Activated CD4-positive, CD25-positive, alpha-beta regulatory T cell treated with anti-CD3 and anti-CD28 coated beads, Interleukin-2, amount 50 U/mL, for 24 hours (primary cell): Measurements from ENCODE around the gene GPR4.
A peak's percentile ranks its signal among the peaks of the same experiment; 100 is the strongest.
"Not testable (repeated sequence)": the region's sequence is repeated elsewhere in the genome, so short reads cannot be mapped to it uniquely, and the experiment has no call there.

ENCODE experiments used
- ATAC-seq, 2 donors: fragments of 150-1000 bp; cut with Tn5 transposase; one replicate each; pipeline ENCODE4 v1.10.0; 2021; ENCODE audit warnings: mild to moderate bottlenecking in 1 of 2, moderate library complexity in 1 of 2

The GPR4 gene

DNA sequence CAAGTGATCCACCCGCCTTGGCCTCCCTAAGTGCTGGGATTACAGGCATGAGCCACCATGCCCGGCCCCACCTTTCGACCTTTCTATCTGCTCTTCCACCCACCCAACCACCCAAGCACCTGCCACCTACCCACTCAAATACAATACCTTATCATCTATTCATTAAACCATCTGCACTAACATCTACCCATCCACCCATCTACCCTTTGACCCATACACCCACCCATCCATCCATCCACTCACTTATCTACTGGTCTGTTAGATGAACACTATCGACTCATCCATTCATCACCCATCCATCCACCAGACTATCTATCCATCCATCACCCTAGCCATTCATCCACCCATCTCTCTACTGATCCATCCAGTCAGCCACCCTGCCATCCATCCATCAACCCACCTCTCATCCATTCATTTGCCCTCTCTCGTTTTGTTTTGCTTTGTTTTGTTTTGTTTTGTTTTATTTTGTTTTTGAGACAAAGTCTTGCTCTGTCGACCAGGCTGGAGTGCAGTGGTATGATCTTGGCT is 20.0 kb upstream of the GPR4 start:
- no peak for ATAC-seq

DNA sequence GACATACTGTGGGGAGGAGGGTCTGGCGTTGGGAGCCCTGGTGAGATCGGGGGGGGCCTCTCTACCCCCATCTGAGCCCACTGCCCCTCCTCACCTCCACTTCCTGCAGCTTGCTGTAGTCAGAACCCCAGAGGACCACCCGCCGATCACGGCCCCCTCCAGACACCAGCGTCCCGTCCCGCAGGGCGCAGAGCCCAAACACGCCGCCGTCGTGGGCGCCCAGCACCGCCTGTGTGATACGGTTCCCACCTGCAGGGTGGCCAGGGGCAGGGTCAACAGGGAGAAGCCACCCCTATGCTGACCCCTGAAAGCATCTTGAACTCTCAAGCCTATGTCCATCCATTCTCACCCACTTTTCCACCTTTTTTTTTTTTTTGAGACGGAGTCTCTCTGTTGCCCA is 19.4 kb upstream of the GPR4 start:
- no peak for ATAC-seq

DNA sequence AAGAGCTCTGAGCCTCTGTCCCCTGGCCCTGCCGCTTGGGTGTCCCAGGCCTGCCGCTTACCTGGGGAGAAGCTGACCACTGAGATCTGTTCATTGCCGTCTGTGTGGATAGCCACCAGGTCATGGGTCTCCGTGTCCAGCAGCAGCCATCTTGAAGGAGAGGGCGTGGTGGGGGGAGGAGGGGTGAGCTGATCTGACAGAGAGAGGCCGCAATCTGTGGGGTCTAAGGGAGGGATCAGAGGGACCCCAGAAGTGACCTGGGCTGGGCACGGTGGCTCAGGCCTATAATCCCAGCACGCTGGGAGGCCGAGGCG is 14.6 kb upstream of the GPR4 start:
- ATAC-seq, result no peak

DNA sequence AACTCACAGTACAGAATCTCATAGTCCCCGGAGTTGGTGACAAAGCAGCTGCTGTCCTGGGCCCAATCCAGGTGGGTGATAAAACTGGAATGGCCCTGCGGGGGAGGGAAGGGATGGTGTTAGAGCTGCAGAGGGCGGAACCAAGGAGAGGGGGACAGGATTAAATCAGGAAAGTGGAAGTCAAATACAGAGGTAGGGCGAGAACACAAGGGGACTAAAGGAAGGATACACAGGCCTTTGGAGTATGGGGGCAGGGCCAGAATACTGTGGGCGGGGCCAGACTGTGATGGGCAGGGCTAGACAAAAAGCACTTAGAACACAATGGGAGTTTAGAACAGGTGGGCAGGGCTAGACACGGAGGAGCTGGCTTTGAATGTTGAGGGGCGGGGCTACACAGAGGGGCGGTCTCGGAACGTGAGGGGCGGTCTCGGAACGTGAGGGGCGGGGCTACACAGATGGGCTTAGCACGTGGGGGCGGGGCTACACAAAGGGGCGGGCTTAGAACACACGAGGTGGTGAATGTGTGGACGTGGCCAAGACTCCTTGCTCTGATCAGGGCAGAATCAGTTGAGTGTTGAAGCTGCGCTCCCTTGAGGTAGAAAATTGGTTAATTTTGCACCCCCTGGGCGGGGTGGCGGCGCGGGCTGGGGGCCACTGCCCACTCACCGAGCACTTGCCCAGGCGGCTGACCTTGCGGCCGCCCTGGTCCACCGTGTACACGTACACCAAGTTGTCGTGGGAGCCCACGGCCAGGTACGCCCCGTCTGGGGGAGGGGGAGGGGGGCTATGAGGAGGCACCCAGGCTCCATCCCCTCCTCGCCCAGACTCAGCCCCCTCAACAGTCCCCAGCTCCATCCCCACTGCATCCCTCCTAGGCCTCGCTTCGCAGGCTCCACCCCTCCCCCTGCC is 14.0 kb upstream of the GPR4 start:
- ATAC-seq, result peak; percentile 63 to 70

DNA sequence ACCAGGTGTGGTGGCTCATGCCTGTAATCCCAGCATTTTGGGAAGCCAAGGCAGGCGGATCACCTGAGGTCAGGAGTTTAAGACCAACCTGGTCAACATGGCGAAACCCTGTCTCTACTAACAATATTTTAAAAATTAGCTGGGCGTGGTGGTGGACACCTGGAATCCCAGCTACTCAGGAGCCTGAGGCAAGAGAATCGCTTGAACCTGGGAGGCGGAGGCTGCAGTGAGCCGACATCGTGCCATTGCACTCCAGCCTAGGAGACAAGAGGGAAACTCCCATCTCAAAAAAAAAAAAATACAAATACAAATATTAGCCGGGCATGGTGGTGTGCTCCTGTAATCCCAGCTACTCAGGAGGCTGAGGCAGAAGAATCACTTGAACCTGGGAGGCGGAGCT is 13.0 kb upstream of the GPR4 start:
- not testable (repeated sequence) for ATAC-seq

DNA sequence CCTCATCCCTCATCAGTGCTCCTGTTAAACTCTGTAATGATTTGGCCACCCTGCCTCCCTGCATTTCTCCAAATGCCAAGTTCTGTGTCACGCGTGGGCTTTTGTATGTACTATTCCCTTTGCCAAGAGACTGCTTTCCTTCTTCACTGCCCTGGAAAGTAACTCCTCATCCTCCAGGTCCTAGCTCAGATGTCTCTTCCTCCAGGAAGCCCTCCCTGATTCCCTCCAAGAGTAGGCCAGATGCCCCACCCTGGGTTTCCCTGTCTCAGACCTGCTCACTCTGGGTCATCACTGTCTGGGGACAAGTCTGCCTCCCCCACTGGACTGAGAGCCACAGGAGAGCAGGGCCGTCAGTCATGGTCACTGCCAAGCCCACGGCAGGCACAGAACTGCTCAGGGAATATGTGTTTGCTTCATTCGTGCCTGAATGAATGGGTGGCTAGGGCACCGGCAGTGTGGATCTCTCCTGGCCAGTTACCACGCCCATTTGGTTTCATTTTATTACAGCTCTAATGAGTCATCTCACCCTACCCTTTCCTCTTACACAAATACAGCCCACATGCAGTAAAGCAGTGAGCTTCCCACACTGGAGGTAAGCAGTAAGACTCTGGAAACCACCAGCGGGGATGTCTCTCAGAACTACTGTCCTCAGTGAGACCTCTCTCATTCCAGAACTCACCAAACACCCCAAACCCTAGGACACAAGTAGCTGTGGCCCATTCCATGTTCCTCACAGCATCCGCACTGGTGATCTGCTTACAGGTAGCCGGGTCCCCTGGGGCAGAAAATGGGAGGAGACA is 12.1 kb upstream of the GPR4 start:
- ATAC-seq, result peak; percentile 92

DNA sequence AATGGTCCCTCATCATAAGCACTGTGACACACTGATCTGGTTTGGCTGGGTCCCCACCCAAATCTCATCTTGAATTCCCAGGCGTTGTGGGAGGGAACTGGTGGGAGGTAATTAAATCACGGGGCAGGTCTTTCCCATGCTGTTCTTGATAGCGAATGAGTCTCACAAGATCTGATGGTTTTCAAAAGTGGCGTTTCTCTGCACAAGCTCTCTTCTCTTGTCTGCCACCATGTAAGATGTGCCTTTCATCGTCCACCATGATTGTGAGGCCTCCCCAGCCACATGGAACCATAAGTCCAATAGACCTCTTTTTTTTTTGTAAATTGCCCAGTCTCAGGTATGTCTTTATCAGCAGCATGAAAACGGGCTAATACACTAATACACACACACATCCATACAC is 6.9 kb upstream of the GPR4 start:
- ATAC-seq, result no peak

DNA sequence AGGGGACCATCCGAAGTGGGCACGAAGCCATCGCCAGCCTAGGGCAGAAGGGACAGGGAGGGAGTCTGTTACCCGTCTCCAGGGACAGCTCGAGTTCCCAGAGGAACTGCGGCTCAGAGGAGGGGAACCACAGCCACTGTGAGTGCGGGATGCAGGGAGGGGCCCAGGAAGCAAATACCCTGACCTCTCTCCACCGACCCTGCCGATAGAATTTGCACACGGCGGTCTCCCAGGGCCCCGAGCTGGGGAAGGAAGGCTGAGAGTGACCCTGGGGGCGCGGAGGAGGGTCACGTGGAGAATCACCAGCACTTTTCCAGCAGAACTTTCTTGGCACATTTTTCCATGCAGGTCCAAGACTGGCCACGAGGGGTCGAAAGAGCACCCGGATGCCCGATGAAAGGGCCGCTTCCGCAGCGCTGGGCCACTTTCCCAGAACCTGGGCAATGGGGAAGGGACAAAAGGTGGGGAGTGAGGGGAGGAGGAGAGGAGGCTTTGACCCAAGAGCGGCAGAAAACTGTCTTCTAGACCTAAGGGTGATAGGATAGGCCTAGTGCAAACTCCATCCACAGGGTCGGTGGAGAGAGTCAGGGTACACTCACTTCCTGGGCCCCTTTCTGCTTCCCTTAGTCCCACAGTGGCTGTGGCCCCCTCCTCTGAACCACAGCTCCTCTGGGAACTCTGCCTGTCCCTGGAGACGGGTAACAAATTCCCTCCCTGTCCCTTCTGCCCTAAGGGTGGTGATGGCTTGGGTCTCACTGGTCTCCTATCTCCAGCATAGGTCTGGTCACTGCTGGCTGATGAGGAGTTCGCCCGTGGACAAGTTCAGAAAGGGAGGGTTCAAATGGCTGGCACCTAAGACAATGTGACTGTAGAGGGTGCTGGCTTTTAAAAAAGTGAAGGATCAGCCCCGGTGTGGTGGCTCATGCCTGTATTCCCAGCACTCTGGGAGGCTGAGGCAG is 5.3 kb upstream of the GPR4 start:
- ATAC-seq, result peak; percentile 25 to 27

DNA sequence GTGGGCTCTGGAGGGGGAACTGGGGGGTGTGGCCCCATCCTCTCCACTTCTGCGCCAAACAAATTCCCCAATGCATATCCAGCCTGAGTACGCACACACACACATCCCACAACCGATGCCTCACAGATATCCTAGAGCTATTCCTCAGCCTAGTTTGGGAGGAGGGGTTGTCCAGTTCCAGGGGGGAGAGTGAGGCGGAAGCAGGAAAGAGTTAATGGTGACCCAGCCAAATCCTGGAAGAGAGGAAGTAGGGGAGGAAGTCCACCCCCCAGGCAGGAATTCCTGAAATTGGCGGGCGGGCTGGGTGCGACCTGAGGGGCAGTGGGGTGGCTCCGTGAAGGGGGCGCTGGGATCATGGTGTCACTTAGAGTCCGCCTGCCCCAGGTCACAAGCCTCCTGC is 897 bp downstream of the GPR4 start:
- no peak for ATAC-seq

DNA sequence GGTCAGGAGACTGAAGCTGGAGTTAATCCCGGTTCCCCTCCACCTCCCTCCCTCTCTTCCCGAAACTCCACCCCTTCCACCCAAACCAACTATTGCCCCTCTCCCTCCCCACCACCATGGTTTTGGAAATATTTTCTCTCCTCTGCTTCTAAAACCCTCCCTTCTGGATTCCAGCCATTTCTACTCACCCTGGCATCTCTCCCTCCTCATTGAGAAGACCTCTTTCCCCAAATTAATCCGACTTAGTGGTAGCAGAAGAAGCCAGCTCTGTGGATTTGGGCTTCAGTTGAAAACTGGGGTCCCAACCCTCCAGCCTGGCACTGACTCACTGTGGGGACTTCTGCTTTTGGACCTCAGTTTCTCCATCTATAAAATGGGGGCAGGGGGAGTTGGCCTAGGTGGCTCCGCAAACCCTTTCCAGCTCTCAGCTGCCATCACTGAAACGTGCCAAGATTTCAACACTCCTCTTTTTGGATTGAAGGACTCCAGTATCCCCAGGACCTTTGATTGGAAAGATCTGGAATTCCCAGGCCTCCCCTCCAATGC is 1.6 kb downstream of the GPR4 start:
- ATAC-seq, result no peak

DNA sequence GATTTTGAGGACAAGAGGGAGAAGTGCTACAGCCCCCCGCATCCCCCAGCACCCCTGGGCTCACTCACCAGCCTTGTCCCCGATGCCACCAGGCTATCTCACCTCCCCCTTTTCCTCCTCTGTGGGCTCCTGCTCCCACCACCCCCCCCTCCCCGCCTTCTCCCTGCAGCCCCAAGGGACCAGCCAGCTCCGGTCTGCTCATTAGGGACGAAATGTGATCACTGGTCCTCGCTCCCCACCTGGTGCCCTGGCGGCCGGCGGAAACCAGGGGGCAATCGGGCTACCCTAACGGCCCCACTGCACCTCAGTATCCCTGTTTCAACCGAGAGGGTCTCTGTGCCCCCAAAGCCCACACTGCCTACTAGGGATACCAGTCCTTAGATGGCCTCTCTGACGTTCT is 2.7 kb downstream of the GPR4 start:
- ATAC-seq, result no peak

DNA sequence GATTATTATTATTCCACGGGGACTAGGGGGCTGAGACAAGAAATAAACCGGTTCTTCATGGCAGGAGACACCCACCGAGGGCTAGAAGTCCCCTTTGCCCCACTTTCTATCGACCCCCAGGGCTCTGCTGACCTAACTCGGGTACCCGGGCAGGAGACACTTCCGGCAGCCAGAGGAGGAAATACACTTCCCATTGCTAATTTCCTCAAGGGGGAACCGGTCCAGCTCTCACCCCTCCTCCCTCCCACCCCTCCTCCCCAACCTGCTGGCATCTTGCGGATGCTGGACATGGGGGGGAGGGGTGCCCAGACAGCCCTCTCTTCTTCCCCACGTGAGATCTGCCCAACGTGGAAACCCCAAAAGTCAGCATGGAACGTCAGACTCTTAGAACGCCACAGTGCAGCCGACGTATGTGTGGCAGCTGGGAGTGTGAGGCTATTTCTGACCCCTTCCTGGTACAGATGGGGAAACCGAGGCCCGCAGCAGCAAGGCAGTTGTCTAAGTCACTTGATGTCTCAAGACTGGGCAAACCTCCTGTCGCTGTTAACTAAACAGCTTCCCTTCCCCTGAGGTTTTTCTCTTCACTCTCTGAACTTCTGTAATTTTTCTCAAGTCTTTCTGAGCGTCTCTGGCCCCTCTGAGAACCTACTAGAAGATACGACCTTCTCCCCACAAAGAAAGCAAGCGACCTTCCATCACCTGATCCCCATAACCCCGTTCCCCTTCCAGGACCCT is 3.6 kb downstream of the GPR4 start:
- peak in 1 of 2 donors; percentile 30 for ATAC-seq

DNA sequence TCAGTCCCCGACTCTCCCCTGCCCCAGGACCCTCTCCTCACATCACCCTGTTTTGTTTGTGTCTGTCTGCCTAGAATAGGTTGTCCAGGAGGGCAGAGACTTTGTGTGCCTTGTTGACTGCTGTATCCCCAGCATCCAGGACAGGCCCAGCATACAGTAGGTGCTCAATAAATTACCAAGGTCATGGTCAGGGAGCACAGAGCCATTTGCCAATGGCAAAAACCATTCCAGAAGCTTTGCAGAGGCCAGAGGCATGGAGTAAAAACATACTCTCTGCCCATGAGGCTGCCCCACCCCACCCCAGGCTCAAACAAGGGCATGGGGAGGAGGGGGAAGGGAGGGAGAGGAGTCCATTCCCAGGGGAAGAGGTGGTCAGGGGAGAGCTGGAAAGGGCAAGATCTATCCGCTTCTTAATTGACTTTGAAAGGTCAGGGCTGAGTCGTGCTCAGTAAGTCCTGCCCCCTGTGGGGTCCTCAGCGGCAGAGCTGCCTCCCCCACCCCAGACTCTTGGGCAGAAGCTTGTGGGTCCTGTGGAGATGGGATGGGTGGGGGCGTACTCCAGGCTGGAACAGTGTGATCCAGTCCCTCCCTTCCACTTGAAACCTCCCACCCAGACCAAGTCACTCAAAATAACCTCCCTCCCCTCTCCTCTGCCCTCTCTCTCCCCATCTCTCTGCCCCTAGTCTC is 4.4 kb downstream of the GPR4 start:
- no peak for ATAC-seq

DNA sequence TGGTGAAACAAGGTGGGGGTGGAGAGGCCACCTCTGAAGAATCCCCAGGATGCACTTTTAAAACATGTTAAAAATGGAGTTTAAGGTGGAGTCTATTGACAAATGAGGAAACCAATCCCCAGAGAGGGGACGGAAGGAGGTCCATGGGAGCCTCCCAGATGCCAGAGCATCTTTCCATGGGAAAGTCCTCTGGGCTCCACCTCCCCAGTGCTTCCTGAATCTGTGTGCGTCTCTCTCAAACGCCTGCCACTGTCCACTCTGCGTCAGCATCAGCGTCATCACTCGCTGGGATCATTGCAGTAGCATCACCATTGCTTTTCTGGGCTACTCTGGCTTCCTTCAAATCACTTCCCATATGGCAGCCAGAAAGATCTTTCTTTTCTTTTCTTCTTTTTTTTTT is 6.2 kb downstream of the GPR4 start:
- no peak for ATAC-seq

DNA sequence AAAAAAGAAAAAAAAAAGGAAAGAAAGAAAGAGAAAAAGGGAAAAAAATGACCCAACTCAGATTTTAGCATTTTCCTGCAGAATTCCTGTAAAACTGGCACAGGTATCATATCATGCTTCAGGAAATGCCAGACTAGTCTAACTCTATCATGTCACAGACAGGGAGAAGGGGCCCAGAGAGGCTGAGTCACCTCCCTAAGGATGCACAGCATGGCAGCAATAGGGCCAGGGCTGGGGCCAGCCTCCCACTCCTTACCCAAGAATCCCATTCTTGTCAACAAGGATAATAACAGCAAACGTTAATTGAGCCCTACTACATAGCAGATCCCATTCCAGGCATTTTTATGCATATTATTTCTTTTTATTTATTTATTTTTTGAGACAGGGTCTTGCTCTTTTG is 8.5 kb downstream of the GPR4 start:
- ATAC-seq, result no peak

DNA sequence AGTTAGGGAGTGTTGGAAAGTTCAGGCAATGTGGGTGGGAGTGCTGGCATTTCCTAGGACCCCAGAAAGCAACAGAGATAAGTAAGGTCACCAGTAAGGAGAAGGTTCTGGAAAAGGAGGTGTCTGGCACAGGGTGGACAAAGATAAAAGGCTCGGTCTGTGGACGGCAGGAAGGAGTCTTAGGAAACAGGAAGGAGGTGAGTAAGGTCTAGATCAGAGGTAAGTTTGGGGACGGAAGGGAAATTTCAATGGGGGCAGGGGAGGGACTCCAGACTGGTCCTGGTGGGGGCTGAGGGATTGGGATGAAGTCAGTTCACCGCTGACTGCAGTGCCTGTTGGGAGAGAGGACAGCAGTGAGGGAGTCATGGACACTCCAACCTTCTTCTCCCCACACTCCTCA is 9.6 kb downstream of the GPR4 start:
- ATAC-seq, result no peak

DNA sequence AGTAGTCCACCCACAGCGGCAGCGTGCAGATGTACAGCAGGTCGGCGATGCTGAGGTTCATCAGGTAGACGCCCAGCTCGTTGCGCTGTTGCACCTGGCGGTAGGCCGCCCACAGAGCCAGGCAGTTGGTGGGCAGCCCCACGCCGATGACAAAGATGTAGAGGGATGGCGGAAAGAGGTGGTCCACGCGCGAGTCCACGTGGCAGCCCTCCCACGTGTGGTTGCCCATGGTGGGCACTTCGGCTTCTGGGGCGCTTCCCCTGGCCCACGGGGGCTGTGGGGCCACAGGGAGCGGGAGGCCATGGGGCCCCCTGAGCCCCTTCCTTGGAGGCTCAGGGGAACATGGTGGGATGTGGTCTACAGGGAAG is 10.4 kb downstream of the GPR4 start:
- ATAC-seq, result no peak

DNA sequence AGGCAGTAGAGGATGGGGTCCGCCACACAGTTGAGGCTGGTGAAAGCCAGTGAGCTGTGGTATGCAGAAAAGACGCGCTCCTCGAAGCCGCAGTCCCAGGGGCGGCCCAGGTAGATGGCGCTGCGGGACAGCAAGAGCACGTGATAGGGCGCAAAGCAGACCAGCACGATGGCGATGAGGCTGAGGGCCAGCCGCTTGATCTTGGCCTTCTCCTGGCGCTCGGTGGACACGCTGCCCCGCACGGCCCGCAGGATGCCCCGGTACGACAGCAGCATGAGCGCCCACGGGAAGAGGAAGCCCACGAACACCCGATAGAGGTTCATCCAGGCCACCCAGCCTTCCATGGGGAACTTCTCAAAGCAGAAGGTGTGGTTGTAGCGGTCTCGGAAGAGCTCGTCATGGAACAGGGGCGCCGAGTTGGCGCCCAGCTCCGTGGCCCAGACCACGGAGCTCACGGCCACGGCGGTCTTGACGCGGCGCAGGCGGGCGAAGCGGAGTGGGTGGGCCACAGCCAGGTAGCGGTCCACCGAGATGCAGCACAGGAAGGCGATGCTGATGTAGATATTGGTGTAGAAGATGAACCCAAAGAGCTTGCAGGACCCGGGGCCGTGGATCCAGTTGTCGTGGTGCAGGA is 10.9 kb downstream of the GPR4 start:
- peak; percentile 47 to 73 for ATAC-seq

DNA sequence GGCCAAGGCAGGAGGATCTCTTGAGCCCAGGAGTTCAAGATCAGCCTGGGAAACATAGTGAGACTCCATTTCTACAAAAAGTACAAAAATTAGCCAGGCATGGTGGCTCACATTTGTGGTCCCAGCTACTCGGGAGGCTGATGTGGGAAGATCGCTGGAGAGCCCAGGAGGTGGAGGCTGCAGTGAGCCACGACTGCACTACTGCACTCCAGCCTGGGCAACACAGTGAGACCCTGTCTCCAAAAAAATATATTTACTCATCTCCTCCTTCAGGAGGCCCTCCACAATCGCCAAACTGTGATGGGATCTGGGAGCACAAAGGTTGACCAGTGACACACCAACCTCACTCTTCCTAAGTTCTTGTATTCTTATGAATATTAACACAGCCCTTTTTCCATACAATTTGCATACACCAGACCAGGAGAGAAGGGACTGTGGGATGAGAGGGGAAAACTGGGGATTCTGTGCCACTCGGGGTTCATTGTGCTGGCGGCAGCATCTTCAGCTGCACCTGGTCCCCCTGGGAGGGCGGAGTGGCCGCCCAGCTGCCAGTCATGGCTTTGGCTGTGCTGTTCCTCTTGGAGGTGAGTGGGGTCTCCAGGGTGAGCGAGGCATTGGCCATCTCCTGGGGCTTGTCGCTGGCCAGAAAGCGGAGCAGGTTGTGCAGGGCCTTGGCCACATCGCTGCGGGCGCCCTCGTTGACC is 11.6 kb downstream of the GPR4 start:
- no peak for ATAC-seq

DNA sequence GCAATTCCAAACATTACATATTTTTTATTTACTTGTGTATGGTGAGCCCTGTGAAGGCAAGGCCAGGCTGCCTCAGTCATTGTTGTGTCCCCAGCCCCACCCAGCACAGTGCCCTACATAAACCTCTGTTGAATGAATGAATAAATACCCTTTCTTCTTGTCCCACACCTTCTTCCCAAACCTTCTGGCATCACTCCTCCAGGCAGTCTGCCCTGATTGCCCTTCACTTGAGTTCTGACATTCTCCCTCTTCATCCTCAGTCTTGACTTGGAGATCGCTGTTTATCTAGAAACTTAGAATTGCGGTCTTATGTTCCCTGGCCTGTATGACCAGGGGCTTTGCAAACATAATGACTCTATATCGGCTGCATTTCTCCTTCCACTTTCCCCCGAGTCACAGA is 12.2 kb downstream of the GPR4 start:
- ATAC-seq, result no peak
